Subcutaneous adipose tissue (tissue), 4 donors: ENCODE measurements around the gene CCDC186. TPM values are rescaled to one million over a fixed set of nuclear protein-coding genes. Genes with fewer than 3 reads are reported as not detected.

Source experiments
- total RNA-seq, 4 donors: library from RNA; depleted of rRNA; stranded (reverse); fragments of >200 nt; gene quantifications; one replicate each; pipeline ENCODE4 v1.1.0, GENCODE V29; 2016
- TF ChIP-seq, protein P1 (sequence below): fragments of 450-650 bp; IDR thresholded peaks from one replicate; pipeline ENCODE4 v1.5.1; 2016; ENCODE audit warnings: low read depth, mild to moderate bottlenecking, control low read depth, antibody characterized with exemption, moderate library complexity

The CCDC186 gene
- 10 to 100 TPM; 21.4 to 32.8 (median 30.8) TPM for total RNA-seq

DNA sequence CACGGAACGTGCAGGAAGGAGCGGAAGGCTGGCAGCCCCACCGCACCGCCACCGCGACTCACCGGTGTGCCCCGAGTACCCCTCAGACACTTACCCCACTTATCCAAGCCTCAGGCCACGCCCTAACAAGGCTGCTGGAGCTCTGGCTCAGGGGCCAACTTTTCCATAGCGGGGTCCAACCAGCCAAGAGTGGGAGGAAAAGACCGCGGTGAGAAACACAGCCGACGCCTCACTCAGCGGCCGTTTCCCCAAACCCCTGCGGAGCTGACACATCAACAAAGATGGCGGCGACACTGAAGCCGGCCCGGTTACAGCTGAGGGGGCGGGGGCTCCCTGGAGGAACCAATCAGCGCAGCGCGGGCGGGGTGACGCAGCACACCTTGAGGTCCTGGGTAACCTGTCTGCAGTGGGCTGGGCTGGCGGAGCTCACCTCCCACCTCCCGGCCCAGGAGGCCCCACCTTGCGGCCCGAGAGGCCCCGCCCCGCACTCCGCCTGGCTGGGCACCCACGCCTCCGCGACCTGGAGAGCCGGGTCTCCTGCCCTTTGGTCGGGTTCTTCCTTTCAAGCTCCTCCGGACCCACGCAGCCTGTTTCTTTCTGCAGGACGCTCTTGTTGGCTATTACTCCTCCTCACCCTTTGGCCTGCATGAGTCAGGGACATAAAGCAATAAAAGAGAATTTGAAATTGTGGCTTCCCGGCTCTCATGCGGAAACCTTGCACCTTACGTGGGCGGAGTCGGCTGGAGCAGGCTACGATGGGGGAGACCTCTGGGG, at the start of gene CCDC186:
TSS of gene CCDC186 (minus strand) at position 283 of the 774 bp plus-strand sequence. CDS start 10,935 bp downstream, outside the sequence.
- TF ChIP-seq, protein P1, sequence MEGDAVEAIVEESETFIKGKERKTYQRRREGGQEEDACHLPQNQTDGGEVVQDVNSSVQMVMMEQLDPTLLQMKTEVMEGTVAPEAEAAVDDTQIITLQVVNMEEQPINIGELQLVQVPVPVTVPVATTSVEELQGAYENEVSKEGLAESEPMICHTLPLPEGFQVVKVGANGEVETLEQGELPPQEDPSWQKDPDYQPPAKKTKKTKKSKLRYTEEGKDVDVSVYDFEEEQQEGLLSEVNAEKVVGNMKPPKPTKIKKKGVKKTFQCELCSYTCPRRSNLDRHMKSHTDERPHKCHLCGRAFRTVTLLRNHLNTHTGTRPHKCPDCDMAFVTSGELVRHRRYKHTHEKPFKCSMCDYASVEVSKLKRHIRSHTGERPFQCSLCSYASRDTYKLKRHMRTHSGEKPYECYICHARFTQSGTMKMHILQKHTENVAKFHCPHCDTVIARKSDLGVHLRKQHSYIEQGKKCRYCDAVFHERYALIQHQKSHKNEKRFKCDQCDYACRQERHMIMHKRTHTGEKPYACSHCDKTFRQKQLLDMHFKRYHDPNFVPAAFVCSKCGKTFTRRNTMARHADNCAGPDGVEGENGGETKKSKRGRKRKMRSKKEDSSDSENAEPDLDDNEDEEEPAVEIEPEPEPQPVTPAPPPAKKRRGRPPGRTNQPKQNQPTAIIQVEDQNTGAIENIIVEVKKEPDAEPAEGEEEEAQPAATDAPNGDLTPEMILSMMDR, result no peak

DNA sequence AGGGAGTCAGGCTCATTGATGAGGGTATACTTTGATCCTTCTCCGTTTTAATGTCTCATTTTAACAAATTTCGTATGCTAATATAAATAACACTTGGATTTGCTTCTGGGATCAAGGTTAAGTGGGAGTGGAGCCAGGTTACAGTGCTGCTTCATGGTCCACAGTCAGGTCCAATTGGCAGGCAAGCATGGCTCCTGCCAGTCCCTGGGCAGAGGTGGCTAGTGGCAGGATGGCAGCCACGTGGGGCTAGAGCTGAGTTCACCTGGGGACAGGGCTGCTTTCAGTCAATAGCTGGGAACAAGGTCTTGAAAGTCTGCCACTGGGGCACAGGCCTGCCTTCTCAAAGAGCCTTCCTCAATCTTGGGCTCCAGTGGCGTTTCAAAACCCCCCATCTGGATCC, 49.1 kb upstream of the CCDC186 start:
- TF ChIP-seq, protein P1, result no peak

DNA sequence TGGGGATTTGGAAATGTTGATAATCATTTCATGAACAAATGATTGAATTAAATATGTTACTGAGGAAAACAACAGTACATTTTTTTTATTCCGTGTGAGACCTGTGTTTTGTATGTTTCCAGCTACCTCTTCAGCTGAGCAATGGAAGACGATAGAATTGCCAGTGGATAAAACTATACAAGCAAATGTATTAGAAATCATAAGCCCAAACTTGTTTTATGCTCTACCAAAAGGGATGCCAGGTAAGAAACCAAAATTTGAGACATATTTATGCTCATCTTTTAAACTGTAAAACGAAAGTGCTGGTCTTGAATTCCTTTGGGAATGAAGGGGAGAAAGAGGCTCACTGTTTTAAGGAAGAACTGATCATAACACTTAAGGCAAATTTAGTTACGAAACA, 47.2 kb upstream of the CCDC186 start:
- TF ChIP-seq, protein P1, result no peak

DNA sequence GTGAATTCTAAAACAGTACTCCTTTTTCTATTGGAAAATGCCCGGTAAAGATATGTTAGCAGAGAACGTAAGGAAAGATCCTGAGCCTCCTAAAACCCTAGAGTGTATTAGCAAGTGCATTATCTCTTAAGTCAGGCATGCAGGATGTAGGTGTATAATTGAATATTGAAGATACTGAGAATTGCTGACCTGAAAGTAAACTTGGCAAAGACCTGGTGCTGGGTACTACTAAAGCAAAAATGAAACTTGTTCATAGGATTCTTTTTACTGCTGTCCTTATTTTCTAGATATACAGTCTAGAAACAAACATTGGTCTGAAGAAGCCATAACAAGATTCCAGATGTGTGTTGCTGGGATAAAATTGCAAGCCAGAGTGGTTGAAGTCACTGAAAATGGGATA, 46.3 kb upstream of the CCDC186 start:
- TF ChIP-seq, protein P1, result no peak

DNA sequence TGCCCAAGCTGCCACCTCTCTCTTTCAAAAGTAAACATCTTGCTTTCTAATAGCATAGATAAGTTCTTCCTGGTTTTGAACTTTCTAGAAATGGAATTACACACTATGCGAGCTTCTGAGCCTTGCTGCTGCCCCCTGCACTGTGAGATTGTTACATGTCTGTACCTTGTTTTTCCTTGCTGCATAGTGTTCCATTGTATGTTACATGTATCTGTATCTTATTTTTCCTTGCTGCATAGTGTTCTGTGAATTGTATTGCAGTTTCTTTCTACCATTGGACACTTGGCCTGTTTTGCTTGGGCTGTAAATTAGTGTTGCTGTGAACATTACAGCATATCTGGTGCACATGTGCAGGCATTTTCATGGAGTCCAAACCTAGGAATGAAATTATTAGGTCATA, 41.0 kb upstream of the CCDC186 start:
- TF ChIP-seq, protein P1, result no peak

DNA sequence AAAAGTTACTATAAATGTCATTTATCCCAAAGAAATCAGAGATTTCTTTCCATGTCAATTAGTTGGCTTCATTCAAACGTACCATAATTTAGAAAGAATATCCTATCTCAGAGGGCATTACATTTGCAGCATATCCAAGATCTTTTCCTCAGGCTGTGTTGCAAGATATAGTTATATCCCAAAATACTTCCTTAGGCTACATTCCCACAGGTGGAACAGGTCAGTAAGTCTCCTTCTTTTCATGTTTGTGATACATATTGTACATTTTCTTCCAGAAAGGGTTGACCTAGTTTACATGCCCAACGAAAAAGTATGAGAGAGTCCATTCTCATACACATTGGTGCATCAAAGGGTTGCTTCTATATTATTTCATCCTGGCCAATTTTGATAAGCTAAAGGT, 38.1 kb upstream of the CCDC186 start:
- TF ChIP-seq, protein P1, result no peak

DNA sequence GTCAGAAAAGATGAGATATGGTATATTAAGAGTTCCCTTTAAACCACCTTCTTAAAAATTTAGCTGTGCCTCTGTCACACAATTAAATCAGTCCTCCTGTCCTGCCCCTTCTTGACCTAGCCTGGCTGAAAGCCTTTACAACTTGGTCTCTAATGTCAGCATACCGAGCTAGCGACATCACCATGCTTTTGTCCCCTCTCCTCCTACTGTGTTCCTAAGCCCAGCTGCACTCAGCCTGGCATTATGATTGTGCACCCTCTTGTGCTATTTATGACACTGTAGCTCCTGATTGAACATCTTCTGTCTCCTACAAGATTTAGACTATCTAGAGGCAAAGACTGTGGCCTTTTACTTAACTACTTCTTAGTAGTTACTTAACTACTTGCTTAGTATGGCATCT, 34.3 kb upstream of the CCDC186 start:
- TF ChIP-seq, protein P1, result no peak
